ENCODE measurements around the gene GLI2.

GLI2 gene

GRCh38 chr2:120766470-120767351 lies 31.0 kb downstream of the GLI2 start:
- no peak for ATAC-seq (replicated peaks; ENCODE audit: extremely low read depth, poor library complexity, severe bottlenecking)
- Mint-ChIP-seq H3K4me1 (no peaks in the 10 kb centered on the region), H3K4me3 (no peak overlapping the region), H3K27me3 (peaks cover 3% of the 10 kb centered on the region), H3K9me3 (no peaks in the 10 kb centered on the region), H3K36me3 (ENCODE audit: insufficient read depth) (peaks cover 3% of the 10 kb centered on the region), H3K27ac (ENCODE audit: low read depth) (no peak overlapping the region)
- DNase-seq (ENCODE audit: low spot score in 2 of 2), result no peak

DNA sequence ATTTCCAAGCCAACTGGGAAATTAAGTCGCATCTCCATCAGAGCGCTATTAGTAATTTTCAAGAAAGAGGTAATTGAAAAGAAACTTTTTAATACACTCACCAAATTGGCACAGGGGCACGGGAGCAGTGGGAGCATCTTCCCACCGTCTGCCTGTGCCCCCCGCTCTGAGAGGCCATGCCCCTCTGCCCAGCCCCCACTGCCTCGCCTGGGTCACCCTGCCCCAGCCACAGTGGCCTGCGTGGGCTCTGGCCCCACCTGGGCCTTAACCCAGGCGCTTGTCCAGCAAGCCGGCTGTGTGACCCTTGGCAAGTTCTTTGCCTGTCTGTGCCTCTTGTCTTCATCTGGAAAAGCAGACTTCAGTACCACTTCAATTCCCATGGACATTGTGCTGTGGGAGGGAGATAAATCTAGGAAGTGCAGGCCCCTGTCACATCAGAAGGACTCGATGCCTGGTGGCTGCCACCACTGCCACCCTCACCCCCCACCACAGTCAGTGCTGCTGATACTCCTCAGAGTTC lies 31.9 kb downstream of the GLI2 start:
- no peak for DNase-seq (ENCODE audit: low spot score in 2 of 2)
- Mint-ChIP-seq H3K27ac (ENCODE audit: low read depth) (no peak overlapping the region), H3K4me3 (no peak overlapping the region)

GRCh38 chr2:120768112-120769048 lies 32.7 kb downstream of the GLI2 start:
- DNase-seq (ENCODE audit: low spot score in 2 of 2) (no peak), ATAC-seq (replicated peaks; ENCODE audit: extremely low read depth, poor library complexity, severe bottlenecking) (no peak)
- Mint-ChIP-seq H3K4me1 (no peaks in the 10 kb centered on the region), H3K9me3 (no peaks in the 10 kb centered on the region), H3K4me3 (no peak overlapping the region), H3K27ac (ENCODE audit: low read depth) (no peak overlapping the region), H3K27me3 (no peaks in the 10 kb centered on the region), H3K36me3 (ENCODE audit: insufficient read depth) (peaks cover 3% of the 10 kb centered on the region)

More for the DNA sequence above, 31.9 kb downstream of the GLI2 start:
- Mint-ChIP-seq H3K9me3 (no peaks in the 10 kb centered on the region), H3K27me3 (no peaks in the 10 kb centered on the region), H3K36me3 (ENCODE audit: insufficient read depth) (peaks cover 3% of the 10 kb centered on the region), H3K4me1 (no peaks in the 10 kb centered on the region)
- ATAC-seq (replicated peaks; ENCODE audit: extremely low read depth, poor library complexity, severe bottlenecking), result no peak

- H3K36me3 Mint-ChIP-seq (ENCODE audit: insufficient read depth), result peaks cover 3% of the 10 kb centered on the region
- H3K27me3 Mint-ChIP-seq, result no peaks in the 10 kb centered on the region
- H3K9me3 Mint-ChIP-seq, result no peaks in the 10 kb centered on the region
- H3K27ac Mint-ChIP-seq (ENCODE audit: low read depth), result no peak overlapping the region
- H3K4me1 Mint-ChIP-seq, result no peaks in the 10 kb centered on the region
- ATAC-seq (replicated peaks; ENCODE audit: extremely low read depth, poor library complexity, severe bottlenecking), result no peak
- DNase-seq (ENCODE audit: low spot score in 2 of 2), result no peak
- no peak overlapping the region for H3K4me3 Mint-ChIP-seq
Observed at GRCh38 chr2:120769076-120769786, 33.6 kb downstream of the GLI2 start.

GRCh38 chr2:120769787-120770120 lies 34.1 kb downstream of the GLI2 start:
- Mint-ChIP-seq H3K27ac (ENCODE audit: low read depth) (no peak overlapping the region), H3K9me3 (no peaks in the 10 kb centered on the region), H3K27me3 (no peaks in the 10 kb centered on the region), H3K4me1 (no peaks in the 10 kb centered on the region), H3K4me3 (no peak overlapping the region), H3K36me3 (ENCODE audit: insufficient read depth) (peaks cover 2% of the 10 kb centered on the region)
- no peak for ATAC-seq (replicated peaks; ENCODE audit: extremely low read depth, poor library complexity, severe bottlenecking)
- DNase-seq (ENCODE audit: low spot score in 2 of 2), result no peak

DNA sequence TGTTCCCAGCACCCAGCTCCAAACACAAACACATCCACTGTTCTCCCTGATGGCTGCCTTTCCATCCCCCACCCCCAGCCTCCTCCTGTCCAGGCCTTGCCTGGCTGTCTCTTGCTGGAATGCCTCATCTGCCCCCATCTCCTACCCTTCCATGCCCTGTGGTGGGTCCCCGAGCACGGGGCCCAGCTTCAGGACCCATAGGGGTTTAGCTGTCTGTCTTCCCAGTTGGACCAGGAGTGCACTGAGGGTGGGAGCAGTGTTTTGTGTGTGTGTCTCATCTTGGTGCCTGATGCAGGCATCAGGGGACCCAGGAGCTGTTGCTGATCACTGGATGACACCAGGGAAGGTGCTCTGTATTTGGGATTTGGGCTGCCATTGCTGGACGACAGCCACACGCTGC lies 34.5 kb downstream of the GLI2 start:
- H3K4me3 Mint-ChIP-seq, result no peak overlapping the region
- H3K9me3 Mint-ChIP-seq, result no peaks in the 10 kb centered on the region
- no peaks in the 10 kb centered on the region for H3K4me1 Mint-ChIP-seq
- ATAC-seq (replicated peaks; ENCODE audit: extremely low read depth, poor library complexity, severe bottlenecking) (no peak), DNase-seq (ENCODE audit: low spot score in 2 of 2) (no peak)
- H3K27me3 Mint-ChIP-seq, result no peaks in the 10 kb centered on the region
- peaks cover 2% of the 10 kb centered on the region for H3K36me3 Mint-ChIP-seq (ENCODE audit: insufficient read depth)
- H3K27ac Mint-ChIP-seq (ENCODE audit: low read depth), result no peak overlapping the region

DNA sequence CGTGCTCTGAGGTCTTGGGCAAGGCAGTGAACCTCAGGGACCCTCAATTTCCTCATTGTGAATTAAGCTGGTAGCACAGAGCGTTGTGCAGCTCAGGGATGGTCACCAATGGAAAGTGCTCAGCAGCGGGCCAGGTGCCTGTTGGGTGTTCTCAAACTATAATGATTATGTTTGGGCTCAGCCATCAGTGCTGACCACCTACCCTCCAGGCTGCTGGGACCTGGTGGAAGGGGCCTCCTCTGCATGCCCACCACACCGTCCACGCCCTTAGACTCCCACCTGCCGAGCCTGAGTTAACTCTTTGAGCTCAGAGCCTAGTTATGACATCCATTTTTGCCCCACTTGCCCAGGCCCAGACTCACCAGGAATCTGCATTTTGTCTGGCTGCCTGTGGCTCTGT lies 35.0 kb downstream of the GLI2 start:
- no peaks in the 10 kb centered on the region for H3K27me3 Mint-ChIP-seq
- ATAC-seq (replicated peaks; ENCODE audit: extremely low read depth, poor library complexity, severe bottlenecking), result no peak
- no peak overlapping the region for H3K27ac Mint-ChIP-seq (ENCODE audit: low read depth)
- no peak overlapping the region for H3K4me3 Mint-ChIP-seq
- no peak for DNase-seq (ENCODE audit: low spot score in 2 of 2)
- no peaks in the 10 kb centered on the region for H3K4me1 Mint-ChIP-seq
- no peaks in the 10 kb centered on the region for H3K9me3 Mint-ChIP-seq
- H3K36me3 Mint-ChIP-seq (ENCODE audit: insufficient read depth), result peaks cover 2% of the 10 kb centered on the region

DNA sequence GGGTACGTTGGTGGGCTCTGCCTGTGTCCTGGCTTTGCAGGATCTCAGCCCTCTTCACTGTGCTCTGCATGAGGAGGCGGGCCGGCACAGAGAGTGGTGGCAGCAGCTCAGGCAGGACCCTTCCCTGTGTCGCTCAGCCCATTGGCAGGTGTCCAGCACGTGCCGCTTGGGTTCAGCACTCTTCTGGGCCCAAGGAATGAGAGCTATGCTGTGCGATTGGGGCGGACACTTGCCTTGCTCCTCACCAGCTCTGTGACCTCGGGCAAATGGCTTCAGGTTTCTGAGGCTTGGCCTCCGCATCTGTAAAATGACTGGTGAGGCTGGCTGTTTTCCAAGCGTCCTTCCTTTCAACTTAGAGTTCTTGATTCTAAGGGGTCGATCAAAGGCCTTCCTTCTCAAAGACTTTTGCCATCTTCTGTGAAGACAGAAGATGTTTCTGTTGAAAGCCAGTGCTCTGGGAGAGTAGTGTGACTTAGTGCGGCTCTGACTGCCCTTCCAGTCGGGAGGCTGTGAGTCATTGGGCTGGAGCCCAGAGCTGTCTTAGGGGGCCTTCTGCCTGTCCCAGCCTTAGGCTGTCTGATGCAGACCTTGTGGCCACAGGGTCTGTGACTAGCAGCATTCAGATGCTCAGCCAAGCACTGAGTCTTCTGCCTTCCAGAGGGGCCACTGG lies 35.6 kb downstream of the GLI2 start:
- Mint-ChIP-seq H3K27ac (ENCODE audit: low read depth) (no peak overlapping the region), H3K4me3 (no peak overlapping the region), H3K4me1 (no peaks in the 10 kb centered on the region), H3K27me3 (no peaks in the 10 kb centered on the region), H3K9me3 (no peaks in the 10 kb centered on the region), H3K36me3 (ENCODE audit: insufficient read depth) (peaks cover 2% of the 10 kb centered on the region)
- no peak for DNase-seq (ENCODE audit: low spot score in 2 of 2)
- ATAC-seq (replicated peaks; ENCODE audit: extremely low read depth, poor library complexity, severe bottlenecking), result no peak

DNA sequence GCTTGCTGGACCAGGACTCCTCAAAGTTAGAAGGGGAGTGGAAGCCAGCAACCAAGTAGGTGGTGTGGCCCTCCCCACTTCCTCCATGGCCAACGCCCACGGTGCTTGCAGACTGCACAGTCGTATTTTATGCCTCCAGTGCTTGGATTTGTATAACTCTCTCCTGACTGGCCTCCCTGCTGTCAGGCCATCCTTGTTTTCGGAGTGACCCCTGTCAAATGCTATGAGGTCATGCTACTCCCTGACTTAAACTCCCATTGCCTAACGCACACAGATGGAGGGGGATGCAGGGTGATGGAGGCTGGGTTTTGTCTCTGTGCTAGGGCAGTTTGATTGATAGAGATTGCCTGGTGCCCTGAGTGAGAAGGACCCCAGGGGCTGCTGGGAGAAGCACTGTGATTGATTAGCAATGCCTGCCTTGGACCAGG lies 36.1 kb downstream of the GLI2 start:
- DNase-seq (ENCODE audit: low spot score in 2 of 2) (no peak), ATAC-seq (replicated peaks; ENCODE audit: extremely low read depth, poor library complexity, severe bottlenecking) (no peak)
- H3K36me3 Mint-ChIP-seq (ENCODE audit: insufficient read depth), result peaks cover 2% of the 10 kb centered on the region
- H3K27ac Mint-ChIP-seq (ENCODE audit: low read depth), result no peak overlapping the region
- H3K4me3 Mint-ChIP-seq, result no peak overlapping the region
- no peaks in the 10 kb centered on the region for H3K27me3 Mint-ChIP-seq
- H3K9me3 Mint-ChIP-seq, result no peaks in the 10 kb centered on the region
- H3K4me1 Mint-ChIP-seq, result no peaks in the 10 kb centered on the region

DNA sequence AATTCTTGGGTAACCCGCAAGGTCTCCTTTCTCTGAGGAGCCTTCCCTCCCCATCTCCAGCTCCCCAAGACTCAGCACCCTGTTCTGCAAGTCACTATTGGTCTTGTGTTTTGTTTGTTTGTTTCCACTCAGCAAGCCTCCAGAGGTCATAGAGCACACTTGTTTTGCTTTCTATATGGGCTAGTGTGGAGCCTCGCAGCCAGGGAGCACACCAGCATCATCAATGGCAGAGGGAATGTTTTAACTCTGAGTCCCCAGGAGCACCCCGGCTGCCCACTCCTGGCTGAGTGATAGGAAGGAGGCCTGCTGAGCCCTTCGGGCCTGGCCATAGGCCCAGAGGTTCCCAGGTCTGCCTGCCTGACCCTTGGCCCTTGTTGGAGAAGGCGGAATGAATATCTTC lies 36.6 kb downstream of the GLI2 start:
- ATAC-seq (replicated peaks; ENCODE audit: extremely low read depth, poor library complexity, severe bottlenecking) (no peak), DNase-seq (ENCODE audit: low spot score in 2 of 2) (no peak)
- Mint-ChIP-seq H3K4me3 (no peak overlapping the region), H3K4me1 (no peaks in the 10 kb centered on the region), H3K27ac (ENCODE audit: low read depth) (no peak overlapping the region), H3K36me3 (ENCODE audit: insufficient read depth) (peaks cover 2% of the 10 kb centered on the region), H3K9me3 (no peaks in the 10 kb centered on the region), H3K27me3 (no peaks in the 10 kb centered on the region)

DNA sequence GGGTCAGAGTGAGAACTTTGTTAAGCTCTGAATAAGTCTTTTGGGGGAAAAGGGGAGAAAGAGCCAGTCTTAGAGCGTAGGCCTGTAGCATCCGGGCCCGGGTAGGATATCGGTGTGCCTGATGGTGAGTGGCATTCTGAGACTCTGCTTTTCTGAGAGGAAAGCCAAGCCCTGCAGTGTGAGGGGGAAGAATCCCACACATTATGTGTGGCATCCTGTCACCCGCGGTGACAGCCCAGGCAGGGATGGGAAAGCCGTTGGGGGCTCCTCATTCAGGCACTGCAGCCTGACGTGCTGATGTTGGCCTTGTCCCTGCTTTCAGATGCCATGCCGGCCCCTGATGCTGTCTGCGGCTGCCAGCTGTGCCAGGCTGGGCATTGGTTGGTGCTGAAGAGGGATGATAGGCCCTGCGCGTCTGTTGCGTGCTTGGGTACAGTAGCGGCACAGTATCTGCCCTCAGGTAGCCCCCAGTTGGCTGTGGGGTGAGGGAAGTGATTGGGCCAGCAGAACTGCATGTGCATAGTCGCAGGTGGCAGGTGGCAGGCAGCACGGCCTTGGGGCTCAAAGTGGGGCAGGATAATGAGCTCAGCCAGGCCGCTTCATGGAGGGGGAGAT lies 37.6 kb downstream of the GLI2 start:
- no peaks in the 10 kb centered on the region for H3K27me3 Mint-ChIP-seq
- DNase-seq (ENCODE audit: low spot score in 2 of 2) (no peak), ATAC-seq (replicated peaks; ENCODE audit: extremely low read depth, poor library complexity, severe bottlenecking) (no peak)
- H3K9me3 Mint-ChIP-seq, result no peaks in the 10 kb centered on the region
- H3K4me1 Mint-ChIP-seq, result no peaks in the 10 kb centered on the region
- no peak overlapping the region for H3K27ac Mint-ChIP-seq (ENCODE audit: low read depth)
- H3K36me3 Mint-ChIP-seq (ENCODE audit: insufficient read depth), result peaks cover 2% of the 10 kb centered on the region
- no peak overlapping the region for H3K4me3 Mint-ChIP-seq

Data from central memory CD8-positive, alpha-beta T cell (primary cell).